Pancreas (tissue), 10 donors: Measurements from ENCODE around the gene PSMC3. TPM values are rescaled to one million over a fixed set of nuclear protein-coding genes. Genes with fewer than 3 reads are reported as not detected.

Experiments used
- ATAC-seq, 4 donors: fragments of 200-7000 bp; cut with Tn5 transposase; one replicate each; pipeline versions ENCODE4 v1.8.0 to v1.9.1; 2020; ENCODE audit warnings: mild to moderate bottlenecking in 4 of 4, moderate library complexity in 4 of 4
- DNase-seq, 6 donors: peaks; one replicate each; pipeline ENCODE4 v3.0.0-alpha.2; 2020
- FAIRE-seq: peaks from 2 replicates; lab custom pipeline; 2012; peaks lifted over from hg19 to GRCh38; lab: Jason Lieb, UNC
- H3K27ac ChIP-seq, 4 donors: fragments of 200-600 bp; sonication (generic); 1 replicate in 3 of 4; 2 replicates in 1 of 4; pipeline versions ENCODE4 v1.5.0 to v1.8.0; 2020
- H3K27me3 ChIP-seq, 4 donors: fragments of 200-600 bp; one replicate each; pipeline ENCODE4 v1.8.0; 2021
- H3K36me3 ChIP-seq, 3 donors: fragments of 200-600 bp; sonication (generic) in 1 of 3; one replicate each; pipeline versions ENCODE4 v1.5.0 to v1.8.0; 2020 to 2021
- H3K4me1 ChIP-seq, 3 donors: fragments of 200-600 bp; one replicate each; pipeline ENCODE4 v1.8.0; 2021
- H3K4me3 ChIP-seq, 4 donors: fragments of 200-600 bp; sonication (generic) in 2 of 4; one replicate each; pipeline versions ENCODE4 v1.5.0 to v1.8.0; 2020 to 2021
- H3K9me3 ChIP-seq, 4 donors: fragments of 200-600 bp; one replicate each; pipeline ENCODE4 v1.8.0; 2021
- CTCF ChIP-seq, 4 donors: fragments of 200-600 bp; sonication (generic) in 3 of 4; IDR thresholded peaks; one replicate each; pipeline versions ENCODE4 v1.5.0 to v1.8.0; 2021; ENCODE audit warnings: antibody characterized with exemption in 4 of 4
- WGBS, 2 donors: extraction: QIAGEN DNeasy Blood & Tissue Kit; methylation state at CpG; one replicate each; pipeline ENCODE4 v1.1.7; 2013; 5-methylcytosine and 5-hydroxymethylcytosine counted together
- intact Hi-C, 3 donors: fragments of 100-400 bp; cut with DNase I; formaldehyde crosslinking; loops; one replicate each; pipeline versions ENCODE4 v1.11.1 to v1.14.2; 2022
- polyA plus RNA-seq, 2 donors: library from polyadenylated mRNA; stranded (reverse); fragments of 200-250 nt; gene quantifications; one replicate each; pipeline ENCODE4 v1.2.3, GENCODE V29; 2013
- total RNA-seq, 6 donors: library from RNA; stranded (reverse); fragmentation: NEBNext Ultra II Directional in 4 of 6; extraction: Animal tissue kit (Norgen Biotek cat#: 25700) in 4 of 6; gene quantifications; one replicate each; pipeline versions ENCODE4 v1.2.1 to v1.2.4, GENCODE V29; 2021 to 2023
- donor health status: healthy with polysubstance abuse.
- donor health status: DM: no; HTN: no; CAD: no; lungs with moderate emphysema.
- donor health status: DM: no; HTN: no; CAD: no.
- donor health status: control.
- donor health status: control.
- donor health status: Bipolar disorder and iron deficiency.
- donor health status: DM: yes; HTN: yes; CAD: no.
- donor health status: DM: no; HTN: no; CAD: no.
- donor health status: DM: no; HTN: no; CAD: no.
- donor health status: DM: yes; HTN: yes; CAD: no.

The PSMC3 gene
- total and polyA plus RNA-seq, 8 donors: 37.4 to 67.5 (median 51.7) TPM

- no peak for TF ChIP-seq CTCF (IDR thresholded peaks at IDR 0.05)
- H3K27me3 ChIP-seq: no peaks in the 10 kb centered on the region
- no peak for DNase-seq
- peak overlapping the region in 2 of 4 donors; percentile 14 to 15 for H3K27ac ChIP-seq
- H3K4me1 ChIP-seq: no peaks in the 10 kb centered on the region
- H3K36me3 ChIP-seq: no peaks in the 10 kb centered on the region
- no peak for ATAC-seq
- H3K9me3 ChIP-seq: no peaks in the 10 kb centered on the region
- intact Hi-C loops: loop anchor here in 2 of 3 donors (5.0 to 10.0 kb wide), 2 partner anchors 66 to 68 kb away; partner anchors contain the start of gene RAPSN (in 2 of the 2)
- no peak overlapping the region for H3K4me3 ChIP-seq
- no peak for FAIRE-seq
Measured at GRCh38 chr11:47378836-47379170, 47.4 kb downstream of the PSMC3 start.

- Histone ChIP-seq H3K9me3 (no peaks in the 10 kb centered on the region), H3K27me3 (no peaks in the 10 kb centered on the region), H3K27ac (peak within 1 kb of the TSS in 2 of 4 donors; percentile 35 to 58), H3K4me1 (no peaks in the 10 kb centered on the region), H3K36me3 (no peaks in the 10 kb centered on the region), H3K4me3 (peak within 1 kb of the TSS in 1 of 4 donors; percentile 36)
- intact Hi-C loops: loop anchor here in 2 of 3 donors (5.0 to 10.0 kb wide), 2 partner anchors 67 to 69 kb away; partner anchors contain the start of gene RAPSN (in 2 of the 2)
- no peak for FAIRE-seq
- peak in 3 of 4 donors; percentile 36 to 63 (median 50) for ATAC-seq
- peak in 2 of 6 donors; percentile 68 to 74 for DNase-seq
- no peak for TF ChIP-seq CTCF (IDR thresholded peaks at IDR 0.05)
- WGBS, 2 donors: 73 to 79% methylated on average over 31 of the region's 31 CpGs
Measured at GRCh38 chr11:47378010-47378835, 48.0 kb downstream of the PSMC3 start, which contains the start of gene SPI1. TSS of gene SPI1 (minus strand) at chr11:47378547. CDS start at chr11:47378353, 194 bp downstream.

- FAIRE-seq: no peak
- Histone ChIP-seq H3K9me3 (no peaks in the 10 kb centered on the region), H3K36me3 (no peaks in the 10 kb centered on the region), H3K4me1 (no peaks in the 10 kb centered on the region), H3K27me3 (no peaks in the 10 kb centered on the region), H3K27ac (peak overlapping the region in 2 of 4 donors; percentile 35 to 58), H3K4me3 (peak overlapping the region in 1 of 4 donors; percentile 36)
- intact Hi-C loops: loop anchor here in 2 of 3 donors (5.0 to 10.0 kb wide), 2 partner anchors 67 to 70 kb away; partner anchors contain the start of gene RAPSN (in 2 of the 2)
- peak in 1 of 6 donors; percentile 63 for DNase-seq
- TF ChIP-seq CTCF (IDR thresholded peaks at IDR 0.05): no peak
- peak in 1 of 4 donors; percentile 22 for ATAC-seq
- WGBS, 2 donors: 74 to 83% methylated on average over 5 of the region's 5 CpGs
Measured at GRCh38 chr11:47377571-47378009, 48.6 kb downstream of the PSMC3 start.

GRCh38 chr11:47376525-47377371, 49.5 kb downstream of the PSMC3 start:
- no peaks in the 10 kb centered on the region for H3K9me3 ChIP-seq
- intact Hi-C loops: loop anchor here in 2 of 3 donors (5.0 to 10.0 kb wide), 2 partner anchors 68 to 71 kb away; partner anchors contain the start of gene RAPSN (in 2 of the 2)

More at GRCh38 chr11:47376525-47377371, 49.5 kb downstream of the PSMC3 start:
- Histone ChIP-seq H3K4me3 (peak overlapping the region in 1 of 4 donors; percentile 36), H3K36me3 (no peaks in the 10 kb centered on the region), H3K4me1 (no peaks in the 10 kb centered on the region), H3K27me3 (no peaks in the 10 kb centered on the region), H3K27ac (peak overlapping the region in 1 of 4 donors; percentile 44)
- DNase-seq (peak in 1 of 6 donors; percentile 74), FAIRE-seq (no peak), ATAC-seq (peak in 2 of 4 donors; percentile 49 to 53)
- WGBS, 2 donors: 62 to 63% methylated on average over 14 of the region's 14 CpGs
- no peak for TF ChIP-seq CTCF (IDR thresholded peaks at IDR 0.05)
